Measurements from ENCODE around the gene ZNF431. TPM values are rescaled to one million over a fixed set of nuclear protein-coding genes. Genes with fewer than 3 reads are reported as not detected.

ZNF431 gene
- 27.5 TPM for total RNA-seq

DNA sequence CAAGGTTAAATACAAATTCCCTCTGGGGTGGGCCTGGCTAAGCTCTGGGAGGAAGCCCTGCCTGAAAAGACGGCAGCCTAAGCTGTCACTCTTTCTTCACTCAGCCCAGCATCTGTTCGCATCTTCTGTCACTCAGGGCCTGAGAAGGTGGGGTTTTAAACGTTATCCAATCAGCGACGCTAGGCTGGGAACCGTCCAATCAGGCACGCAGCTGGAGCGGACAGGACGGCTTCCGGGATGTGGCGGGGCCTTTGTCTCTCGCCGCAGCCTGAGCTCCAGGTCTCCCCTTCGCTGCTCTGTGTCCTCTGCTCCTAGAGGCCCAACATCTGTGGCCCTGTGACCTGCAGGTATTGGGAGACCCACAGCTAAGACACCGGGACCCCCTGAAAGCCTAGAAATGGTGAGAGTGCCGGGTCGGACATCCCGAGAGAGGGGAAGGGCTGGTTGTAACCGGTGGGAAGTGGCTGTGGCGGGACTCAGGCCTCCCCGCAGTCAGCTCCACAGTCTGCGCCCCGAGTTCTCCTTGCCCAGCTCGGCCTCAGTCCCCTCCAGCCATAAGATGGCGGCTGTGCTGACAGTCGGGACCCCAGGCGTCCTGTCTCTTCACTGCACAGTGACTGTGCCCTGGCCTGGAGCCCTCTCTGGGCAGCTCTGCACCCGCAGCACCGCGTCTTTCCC lies at the start of gene ZNF431:
TSS of gene ZNF431 (plus strand) at position 254 of the 678 bp plus-strand sequence. CDS start at position 398, 144 bp downstream.

Small RNA genes lying within 50 kb of the gene (small RNA-seq; reads per million reads assigned to genes)
- 0.09 reads per million for gene RNA5SP469 (ENCODE audit: low replicate concordance)

Other genes with a start within 250 kb of the ZNF431 start
- 34.4 TPM for gene ZNF85, start 218.8 kb upstream of the ZNF431 start, total RNA-seq
- 36.9 TPM for gene ZNF430, start 121.4 kb upstream of the ZNF431 start, total RNA-seq
- gene ZNF714, start 59.8 kb upstream of the ZNF431 start, total RNA-seq = 62.0 TPM
- gene ZNF708, start 187.4 kb downstream of the ZNF431 start, total RNA-seq = 78.6 TPM
- gene ZNF738, start 217.0 kb downstream of the ZNF431 start, total RNA-seq = 51.3 TPM

All from parietal lobe (tissue), 2 donors.